Cardiac muscle cell (in vitro differentiated cells and primary cell): ENCODE results near the gene MAN1C1. TPM values are rescaled to one million over a fixed set of nuclear protein-coding genes. Genes with fewer than 3 reads are reported as not detected.
A peak's percentile ranks its signal among the peaks of the same experiment; 100 is the strongest.

ENCODE experiments used
- DNase-seq, 2 donors: peaks; one replicate each; pipeline versions ENCODE4 v3.0.0 to v3.0.0-alpha.2; 2010 to 2017; ENCODE audit warnings: low read depth in 1 of 2, low spot score in 1 of 2
- H3K27ac ChIP-seq: fragments of 200-600 bp; sonication (generic); 2 replicates; pipeline ENCODE4 v1.5.1; 2016
- H3K27me3 ChIP-seq: fragments of 200-600 bp; sonication (generic); 2 replicates; pipeline ENCODE4 v1.6.0; 2016; ENCODE audit warnings: control low read depth
- H3K36me3 ChIP-seq: fragments of 200-600 bp; sonication (generic); 2 replicates; pipeline ENCODE4 v1.5.1; 2016; ENCODE audit warnings: control low read depth
- H3K4me1 ChIP-seq: fragments of 200-600 bp; sonication (generic); 2 replicates; pipeline ENCODE4 v1.8.1; 2017; ENCODE audit warnings: low read depth, mild to moderate bottlenecking, mixed run types
- H3K4me3 ChIP-seq: fragments of 200-600 bp; sonication (generic); 2 replicates; pipeline ENCODE4 v1.5.1; 2016; ENCODE audit warnings: mild to moderate bottlenecking
- H3K9me3 ChIP-seq: fragments of 200-600 bp; sonication (generic); 2 replicates; pipeline ENCODE4 v1.5.1; 2017; ENCODE audit warnings: low read depth, mild to moderate bottlenecking, control low read depth
- CTCF ChIP-seq: IDR thresholded peaks from 2 replicates; pipeline ENCODE4 v1.5.1; 2012; ENCODE audit warnings: low read depth, mild to moderate bottlenecking, low read length
- polyA plus RNA-seq: library from polyadenylated mRNA; unstranded; fragments of >200 nt; fragmentation: Nextera tagmentation; extraction: Ambion mirVana; gene quantifications from 2 replicates; pipeline ENCODE4 v1.2.1, GENCODE V29; 2016
- total RNA-seq: library from RNA; depleted of rRNA; stranded (reverse); fragments of >200 nt; gene quantifications from 2 replicates; pipeline ENCODE4 v1.2.3, GENCODE V29; 2016

The MAN1C1 gene
- total and polyA plus RNA-seq, 2 experiments from 2014 or later, result 88.8 to 118 TPM

GRCh38 chr1:25680701-25681100 lies 64.1 kb downstream of the MAN1C1 start:
- Histone ChIP-seq H3K4me1 (peaks cover 32% of the 10 kb centered on the region), H3K4me3 (no peak overlapping the region), H3K27me3 (no peaks in the 10 kb centered on the region), H3K36me3 (no peaks in the 10 kb centered on the region), H3K27ac (no peak overlapping the region), H3K9me3 (no peaks in the 10 kb centered on the region)
- no peak for TF ChIP-seq CTCF
- no peak for DNase-seq

DNA sequence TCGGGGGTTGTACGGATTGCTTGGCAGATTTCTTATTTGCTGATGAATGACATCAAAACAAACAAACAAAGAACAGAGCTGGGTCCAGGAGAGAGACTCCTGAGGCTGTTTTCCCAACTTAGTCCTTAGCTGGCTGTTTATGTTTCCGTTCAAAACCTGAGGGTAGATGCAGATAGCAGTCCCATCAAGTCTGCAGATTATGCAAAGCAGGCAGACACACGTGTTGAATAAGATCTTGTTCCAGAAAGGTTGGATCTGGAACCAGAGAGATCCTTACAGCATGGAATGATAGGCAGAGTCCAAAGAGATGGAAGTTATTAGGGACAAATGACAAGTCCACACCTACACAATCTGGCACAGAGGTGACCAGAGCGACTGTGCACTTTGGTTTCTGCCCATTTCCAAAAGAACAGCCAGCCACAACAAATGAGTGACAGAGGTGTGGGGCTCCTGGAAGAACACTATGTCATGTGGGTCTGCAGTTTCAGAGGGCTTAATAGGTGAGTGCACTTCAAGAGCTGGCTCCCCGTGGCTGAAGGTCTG lies 65.5 kb downstream of the MAN1C1 start:
- Histone ChIP-seq H3K27me3 (no peaks in the 10 kb centered on the region), H3K36me3 (no peaks in the 10 kb centered on the region), H3K9me3 (no peaks in the 10 kb centered on the region), H3K4me3 (no peak overlapping the region), H3K27ac (no peak overlapping the region), H3K4me1 (peaks cover 21% of the 10 kb centered on the region)
- TF ChIP-seq CTCF, result no peak
- DNase-seq, result no peak

DNA sequence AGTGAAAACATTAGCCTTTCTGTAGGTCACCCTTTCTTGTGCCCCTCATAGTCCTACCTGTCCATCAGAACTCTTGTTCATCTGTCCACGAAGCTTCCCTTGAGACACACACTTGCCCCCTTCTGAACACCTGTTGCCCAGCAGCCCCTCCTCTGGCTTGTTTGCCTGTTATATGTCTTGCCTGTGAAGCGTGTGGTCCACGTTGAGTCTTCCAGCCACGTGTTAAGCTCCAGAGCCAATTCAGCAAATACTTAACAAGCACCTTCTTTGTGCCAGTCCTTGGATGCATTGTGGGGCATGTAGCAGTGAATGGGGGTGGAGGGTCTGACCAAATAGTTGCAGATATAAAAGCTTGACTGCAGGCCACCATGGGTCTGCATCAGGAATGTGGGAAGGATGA lies 66.6 kb downstream of the MAN1C1 start:
- H3K4me3 ChIP-seq, result no peak overlapping the region
- H3K36me3 ChIP-seq, result no peaks in the 10 kb centered on the region
- peaks cover 25% of the 10 kb centered on the region for H3K4me1 ChIP-seq
- H3K27me3 ChIP-seq, result no peaks in the 10 kb centered on the region
- TF ChIP-seq CTCF, result no peak
- H3K9me3 ChIP-seq, result no peaks in the 10 kb centered on the region
- no peak for DNase-seq
- H3K27ac ChIP-seq, result no peak overlapping the region

DNA sequence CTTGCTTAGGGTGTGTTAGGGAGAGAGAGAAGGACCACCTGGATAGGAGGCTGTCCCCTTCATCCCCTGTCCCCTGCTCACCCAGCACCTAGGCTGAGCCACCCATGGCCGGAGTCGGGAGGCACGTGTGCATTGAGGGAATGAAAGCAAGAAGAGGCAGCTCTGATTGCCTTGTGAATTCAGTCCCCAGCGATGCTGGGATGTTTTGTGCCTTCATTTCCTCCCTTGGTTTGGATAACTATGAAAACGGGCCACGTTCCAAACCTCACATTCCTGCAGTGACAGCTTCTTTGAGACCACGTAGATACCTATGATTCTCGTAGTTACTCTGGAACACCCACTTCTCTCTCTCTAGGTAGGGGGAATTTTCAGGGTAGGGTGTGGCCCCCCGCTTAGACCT lies 67.1 kb downstream of the MAN1C1 start:
- Histone ChIP-seq H3K4me1 (peaks cover 30% of the 10 kb centered on the region), H3K27me3 (no peaks in the 10 kb centered on the region), H3K4me3 (no peak overlapping the region), H3K27ac (no peak overlapping the region), H3K36me3 (no peaks in the 10 kb centered on the region), H3K9me3 (no peaks in the 10 kb centered on the region)
- no peak for TF ChIP-seq CTCF
- DNase-seq, result peak in 1 of 2 donors; percentile 84

DNA sequence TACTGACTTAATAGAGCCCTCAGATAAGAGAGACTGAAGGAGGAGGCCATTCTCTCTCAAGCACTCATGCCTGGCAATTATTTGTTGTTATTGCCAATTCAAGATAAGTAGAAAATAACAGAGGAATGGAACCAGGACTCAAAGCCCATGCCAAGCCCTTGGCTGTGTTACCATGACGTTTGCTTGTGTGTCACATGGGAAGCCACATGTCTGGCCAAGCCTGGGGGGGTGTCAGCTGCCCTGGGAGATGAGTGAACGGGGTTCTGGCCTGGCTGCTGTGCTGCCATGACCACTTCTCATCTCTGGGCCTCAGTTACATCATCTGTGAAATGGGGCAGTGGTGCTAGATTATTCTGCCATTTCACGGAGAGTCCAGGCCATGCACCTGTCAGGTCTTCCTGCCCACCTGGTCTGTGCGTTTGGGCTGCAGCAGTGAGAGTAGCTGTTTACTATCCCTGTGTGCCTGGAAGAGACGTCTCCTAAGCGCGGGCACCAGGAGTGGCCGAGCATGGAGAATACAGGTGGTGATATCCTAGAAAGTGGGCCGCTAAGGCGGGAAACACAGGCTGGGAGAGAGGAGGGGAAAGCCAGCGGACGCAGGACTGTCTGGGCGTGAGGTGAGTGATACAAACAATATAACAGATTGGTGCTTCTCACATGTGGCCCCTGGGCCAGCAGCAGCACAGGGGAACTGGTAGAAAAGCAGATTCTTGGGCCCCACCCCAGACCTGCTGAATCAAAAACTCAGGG lies 67.8 kb downstream of the MAN1C1 start:
- H3K27ac ChIP-seq, result no peak overlapping the region
- peaks cover 31% of the 10 kb centered on the region for H3K4me1 ChIP-seq
- TF ChIP-seq CTCF, result no peak
- H3K9me3 ChIP-seq, result no peaks in the 10 kb centered on the region
- no peaks in the 10 kb centered on the region for H3K36me3 ChIP-seq
- H3K4me3 ChIP-seq, result no peak overlapping the region
- DNase-seq, result peak in 1 of 2 donors; percentile 75
- no peaks in the 10 kb centered on the region for H3K27me3 ChIP-seq
